WTC11 (cell line): ENCODE measurements around the gene COL1A1. TPM values are rescaled to one million over a fixed set of nuclear protein-coding genes. Genes with fewer than 3 reads are reported as not detected.

Experiments used
- AR ChIP-seq: fragments of 250-450 bp; sonication (Bioruptor Pico); IDR thresholded peaks from 2 replicates; pipeline ENCODE4 v1.9.0; 2021; ENCODE audit warnings: mild to moderate bottlenecking
- ARID4B ChIP-seq: sonication (generic); formaldehyde crosslinking; IDR thresholded peaks from 2 replicates; pipeline ENCODE4 v1.8.0; 2023; ENCODE audit warnings: missing genetic modification reagents, mild to moderate bottlenecking, borderline replicate concordance
- ATF2 ChIP-seq: sonication (generic); formaldehyde crosslinking; IDR thresholded peaks from 2 replicates; pipeline ENCODE4 v1.8.1; 2022; ENCODE audit warnings: low read depth, missing genetic modification reagents, borderline replicate concordance
- ATF6 ChIP-seq: sonication (generic); formaldehyde crosslinking; IDR thresholded peaks from 2 replicates; pipeline ENCODE4 v1.8.1; 2023; ENCODE audit warnings: mild to moderate bottlenecking, missing genetic modification reagents
- CTCF ChIP-seq: fragments of 200-600 bp; IDR thresholded peaks from 2 replicates; pipeline ENCODE4 v1.8.0; 2022; ENCODE audit warnings: antibody characterized with exemption
- ELF4 ChIP-seq: sonication (generic); formaldehyde crosslinking; IDR thresholded peaks from 2 replicates; pipeline ENCODE4 v1.8.1; 2022; ENCODE audit warnings: low read depth, mild to moderate bottlenecking, moderate library complexity, missing genetic modification reagents
- ETV6 ChIP-seq: sonication (generic); formaldehyde crosslinking; IDR thresholded peaks from 2 replicates; pipeline ENCODE4 v1.8.1; 2022; ENCODE audit warnings: mild to moderate bottlenecking, missing genetic modification reagents
- FOXP1 ChIP-seq: sonication (generic); formaldehyde crosslinking; IDR thresholded peaks from 2 replicates; pipeline ENCODE4 v1.8.0; 2022; ENCODE audit warnings: missing genetic modification reagents, mild to moderate bottlenecking, moderate library complexity, borderline replicate concordance
- GABPB1 ChIP-seq: sonication (generic); formaldehyde crosslinking; IDR thresholded peaks from 2 replicates; pipeline ENCODE4 v1.8.1; 2023; ENCODE audit warnings: mild to moderate bottlenecking, missing genetic modification reagents
- GRHL2 ChIP-seq: fragments of 250-450 bp; sonication (Bioruptor Pico); IDR thresholded peaks from 2 replicates; pipeline ENCODE4 v1.8.0; 2022; ENCODE audit warnings: mild to moderate bottlenecking, moderate library complexity; ENCODE audit not compliant: insufficient replicate concordance, severe bottlenecking
- MYBL2 ChIP-seq: sonication (generic); formaldehyde crosslinking; IDR thresholded peaks from 2 replicates; pipeline ENCODE4 v1.8.1; 2023; ENCODE audit warnings: mild to moderate bottlenecking, moderate library complexity, missing genetic modification reagents
- OVOL2 ChIP-seq: fragments of 250-450 bp; sonication (Bioruptor Pico); IDR thresholded peaks from 2 replicates; pipeline ENCODE4 v1.9.0; 2021; ENCODE audit warnings: mild to moderate bottlenecking, borderline replicate concordance
- PRDM15 ChIP-seq: sonication (generic); formaldehyde crosslinking; IDR thresholded peaks from 2 replicates; pipeline ENCODE4 v1.8.0; 2022; ENCODE audit warnings: missing genetic modification reagents
- PREB ChIP-seq: sonication (generic); formaldehyde crosslinking; IDR thresholded peaks from 2 replicates; pipeline ENCODE4 v1.8.1; 2022; ENCODE audit warnings: mild to moderate bottlenecking, missing genetic modification reagents, moderate library complexity, borderline replicate concordance
- RELA ChIP-seq: sonication (generic); formaldehyde crosslinking; IDR thresholded peaks from 2 replicates; pipeline ENCODE4 v1.8.1; 2022; ENCODE audit warnings: missing genetic modification reagents, mild to moderate bottlenecking, borderline replicate concordance
- SMAD3 ChIP-seq: sonication (generic); formaldehyde crosslinking; IDR thresholded peaks from 2 replicates; pipeline ENCODE4 v1.8.0; 2022; ENCODE audit warnings: missing genetic modification reagents, mild to moderate bottlenecking, borderline replicate concordance
- TEAD1 ChIP-seq: sonication (generic); formaldehyde crosslinking; IDR thresholded peaks from 2 replicates; pipeline ENCODE4 v1.8.0; 2022; ENCODE audit warnings: mild to moderate bottlenecking, missing genetic modification reagents
- ZNF121 ChIP-seq: sonication (generic); formaldehyde crosslinking; IDR thresholded peaks from 2 replicates; pipeline ENCODE4 v1.8.0; 2023; ENCODE audit warnings: missing genetic modification reagents
- ZNF138 ChIP-seq: sonication (generic); formaldehyde crosslinking; conservative IDR thresholded peaks from 2 replicates; pipeline ENCODE4 v1.8.1; 2022; ENCODE audit warnings: mild to moderate bottlenecking, moderate library complexity, missing genetic modification reagents
- ZNF396 ChIP-seq: fragments of 250-450 bp; sonication (Bioruptor Pico); IDR thresholded peaks from 2 replicates; pipeline ENCODE4 v1.8.0; 2021; ENCODE audit warnings: mild to moderate bottlenecking, moderate library complexity, borderline replicate concordance
- total RNA-seq: library from RNA; stranded (reverse); gene quantifications from 3 replicates; pipeline ENCODE4 v1.2.3, GENCODE V29; 2021

The COL1A1 gene
- total RNA-seq, 1 experiment from 2014 or later, result 52.1 TPM

- TF ChIP-seq ATF6 (CRISPR knock-in tag) (no peak), FOXP1 (peak; percentile 81; the same call in 1 of the 2 replicates), CTCF (peak; percentile 64), MYBL2 (no peak), ZNF138 (CRISPR knock-in tag) (no peak), ZNF396 (CRISPR knock-in tag) (no peak), TEAD1 (CRISPR knock-in tag) (0 out of 2 replicates have a peak, but pooled peaks have one; percentile 27), ZNF121 (CRISPR knock-in tag) (peak; percentile 98), ELF4 (CRISPR knock-in tag) (no peak), SMAD3 (CRISPR knock-in tag) (no peak), ATF2 (CRISPR knock-in tag) (no peak), RELA (no peak), GRHL2 (CRISPR knock-in tag) (no peak), PREB (CRISPR knock-in tag) (no peak), ARID4B (CRISPR knock-in tag) (no peak), PRDM15 (CRISPR knock-in tag) (no peak), OVOL2 (CRISPR knock-in tag) (no peak), ETV6 (CRISPR knock-in tag) (peak; percentile 86), AR (no peak), GABPB1 (CRISPR knock-in tag) (no peak)
These were observed 40.2 kb downstream of the COL1A1 start (continued) for GRCh38 chr17:50161023-50161910.
